Activated CD4-positive, alpha-beta T cell treated with anti-CD3 and anti-CD28 coated beads, Interleukin-2, amount 50 U/mL, for 1 hour (primary cell): Measurements from ENCODE around the gene HABP2.

ENCODE experiments used
- DNase-seq: peaks from one replicate; pipeline ENCODE4 v3.0.0-alpha.2; 2020

HABP2 gene

DNA sequence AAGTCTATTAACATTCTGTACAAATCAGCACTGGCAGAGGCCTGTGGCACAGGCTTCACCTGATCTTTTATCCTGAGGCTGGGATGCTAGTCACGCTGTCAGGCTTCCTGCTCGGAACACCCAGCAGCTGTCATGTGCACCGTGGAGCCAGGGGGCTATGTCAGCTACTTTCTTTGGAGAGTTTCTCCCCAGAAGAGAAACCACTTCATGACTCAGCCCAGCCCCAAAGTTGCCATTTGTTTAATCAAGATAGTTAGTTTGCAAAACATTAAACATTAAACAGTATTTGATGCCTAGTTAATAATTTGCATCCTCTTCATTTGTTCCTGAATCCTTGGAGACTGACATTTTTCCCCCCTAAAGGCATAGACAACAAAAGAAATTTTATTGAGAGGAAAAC lies at the start of gene HABP2:
TSS of gene HABP2 (plus strand) at position 353 of the 400 bp plus-strand sequence. CDS start 69 bp downstream, outside the sequence.
- DNase-seq = no peak

DNA sequence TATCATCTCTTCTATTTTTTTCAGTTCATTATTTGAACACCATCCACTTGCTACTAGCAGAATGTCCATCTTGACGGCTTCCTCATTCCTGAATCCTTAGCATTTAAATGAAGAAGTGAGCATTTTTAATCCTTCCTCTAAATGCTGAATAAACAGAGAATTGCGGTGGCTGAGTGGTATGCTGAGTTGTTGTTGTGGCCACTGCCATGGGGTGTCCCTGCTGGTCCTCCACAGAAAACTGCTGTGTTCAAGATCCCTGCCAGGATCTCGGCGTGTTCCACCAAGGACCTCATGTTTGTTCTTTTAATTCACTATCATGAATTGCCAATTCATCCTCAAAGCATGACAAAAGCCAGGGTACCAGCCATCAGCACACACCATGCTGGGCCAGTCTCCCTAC lies 48.9 kb upstream of the HABP2 start:
- DNase-seq = no peak

DNA sequence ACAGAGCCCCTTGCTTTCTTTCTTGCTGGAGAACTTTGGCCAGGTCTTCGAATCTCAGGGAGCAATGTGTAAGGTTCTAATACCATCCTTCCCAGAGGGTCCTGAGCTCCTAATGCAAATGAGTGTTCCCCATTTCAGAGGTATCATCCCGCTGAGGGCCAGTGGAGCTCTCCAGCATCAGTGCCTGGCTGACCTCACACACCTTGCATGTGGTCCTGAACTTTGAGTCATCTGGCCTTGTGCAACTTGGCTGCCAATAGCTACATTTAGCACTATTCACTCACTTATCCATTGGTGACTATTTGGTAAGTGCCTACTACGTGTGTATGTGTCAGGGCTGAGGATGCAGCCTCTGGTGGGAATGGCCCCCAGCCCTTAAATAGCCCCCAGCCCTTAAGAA lies 48.4 kb upstream of the HABP2 start:
- DNase-seq = no peak

DNA sequence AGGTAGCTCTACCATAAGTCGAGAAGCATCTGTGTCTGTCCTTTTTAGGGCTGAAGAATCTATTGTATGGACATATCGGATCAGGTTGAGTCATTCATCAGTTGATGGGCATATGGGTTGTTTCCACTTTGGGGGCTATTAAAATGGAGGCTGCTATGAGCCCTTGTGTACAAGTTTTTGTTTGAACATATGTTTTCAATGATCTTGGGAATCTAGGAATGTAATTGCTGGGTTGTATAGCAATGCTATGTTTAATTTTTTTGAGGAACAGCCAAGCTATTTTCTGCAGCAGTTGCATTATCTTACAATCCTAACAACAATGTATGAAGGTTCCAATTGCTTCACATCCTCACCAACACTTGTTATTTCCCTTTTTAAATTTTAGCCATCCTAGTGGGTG lies 46.4 kb upstream of the HABP2 start:
- DNase-seq = no peak

DNA sequence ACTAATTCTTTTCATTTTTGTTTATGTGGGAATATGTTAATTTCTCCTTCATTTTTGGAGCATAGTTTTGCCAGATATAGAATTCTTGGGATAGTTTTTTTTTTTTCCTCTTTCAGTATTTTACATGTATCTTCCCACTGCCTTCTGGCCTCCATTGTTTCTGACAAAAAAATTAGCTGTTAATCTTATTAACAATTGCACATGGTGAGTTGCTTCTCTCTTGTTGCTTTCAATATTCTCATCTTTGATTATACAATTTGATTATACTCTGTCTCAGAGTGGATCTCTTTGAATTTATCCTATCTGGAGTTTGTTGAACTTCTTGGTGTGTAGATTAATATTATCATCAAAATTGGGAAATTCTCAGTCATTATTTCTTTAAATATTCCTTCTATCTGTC lies 41.4 kb upstream of the HABP2 start:
- no peak for DNase-seq

DNA sequence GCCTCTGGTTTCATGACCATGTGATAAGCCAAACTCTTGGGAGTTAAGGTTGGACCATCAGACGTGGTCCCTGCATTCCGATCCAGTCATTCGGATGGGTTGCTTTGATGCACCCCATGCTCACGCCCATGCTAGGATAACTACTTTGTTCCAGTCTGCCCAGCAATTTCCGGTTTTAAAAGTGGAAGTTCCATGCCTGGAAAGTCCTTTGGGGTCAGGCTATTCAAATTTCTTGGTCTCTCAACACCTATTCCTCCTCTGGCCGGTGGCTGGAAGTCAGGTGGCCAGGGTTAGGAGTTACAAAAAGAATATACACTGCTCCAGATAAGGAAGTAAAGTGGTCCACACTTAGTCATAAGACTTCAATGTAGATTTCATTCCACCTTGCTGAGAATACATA lies 37.7 kb upstream of the HABP2 start:
- DNase-seq = no peak

DNA sequence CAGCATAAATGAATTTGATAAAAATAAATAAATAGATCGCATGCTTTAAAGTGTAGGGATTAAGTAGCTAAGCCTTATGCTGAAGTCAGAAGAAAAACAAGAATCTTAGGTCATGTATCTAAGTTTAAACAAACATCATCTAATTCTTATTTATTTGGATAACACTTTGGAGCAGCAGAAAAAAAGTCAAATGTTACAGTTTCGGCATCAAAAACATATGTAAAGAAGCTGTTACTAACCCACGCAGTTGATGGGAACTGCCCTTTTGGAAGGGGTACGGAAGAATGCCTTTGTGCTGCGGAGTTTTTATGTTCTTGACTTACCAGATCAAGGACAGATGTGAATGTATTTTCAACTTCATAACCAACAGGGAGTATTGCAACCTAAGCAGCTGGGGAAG lies 37.3 kb upstream of the HABP2 start:
- DNase-seq = no peak

DNA sequence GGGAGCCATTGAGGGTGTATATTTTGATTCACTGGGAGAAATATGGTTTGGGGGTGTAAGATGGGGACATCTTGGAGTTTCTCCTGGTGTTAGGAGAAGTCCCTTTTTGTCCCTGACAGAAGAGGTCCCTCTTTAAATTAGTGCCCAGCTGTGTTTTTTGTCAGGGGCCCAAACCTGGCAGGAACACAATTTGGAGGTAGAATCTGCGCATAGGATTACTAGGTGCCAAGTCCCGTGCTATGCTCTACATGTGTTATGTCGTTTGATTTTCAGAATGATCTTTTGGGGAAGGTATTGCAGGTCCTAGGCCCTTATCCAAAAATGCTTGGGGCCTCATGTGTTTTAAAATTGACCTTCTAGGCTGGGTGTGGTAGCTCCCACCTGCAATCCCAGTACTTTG lies 36.8 kb upstream of the HABP2 start:
- no peak for DNase-seq

DNA sequence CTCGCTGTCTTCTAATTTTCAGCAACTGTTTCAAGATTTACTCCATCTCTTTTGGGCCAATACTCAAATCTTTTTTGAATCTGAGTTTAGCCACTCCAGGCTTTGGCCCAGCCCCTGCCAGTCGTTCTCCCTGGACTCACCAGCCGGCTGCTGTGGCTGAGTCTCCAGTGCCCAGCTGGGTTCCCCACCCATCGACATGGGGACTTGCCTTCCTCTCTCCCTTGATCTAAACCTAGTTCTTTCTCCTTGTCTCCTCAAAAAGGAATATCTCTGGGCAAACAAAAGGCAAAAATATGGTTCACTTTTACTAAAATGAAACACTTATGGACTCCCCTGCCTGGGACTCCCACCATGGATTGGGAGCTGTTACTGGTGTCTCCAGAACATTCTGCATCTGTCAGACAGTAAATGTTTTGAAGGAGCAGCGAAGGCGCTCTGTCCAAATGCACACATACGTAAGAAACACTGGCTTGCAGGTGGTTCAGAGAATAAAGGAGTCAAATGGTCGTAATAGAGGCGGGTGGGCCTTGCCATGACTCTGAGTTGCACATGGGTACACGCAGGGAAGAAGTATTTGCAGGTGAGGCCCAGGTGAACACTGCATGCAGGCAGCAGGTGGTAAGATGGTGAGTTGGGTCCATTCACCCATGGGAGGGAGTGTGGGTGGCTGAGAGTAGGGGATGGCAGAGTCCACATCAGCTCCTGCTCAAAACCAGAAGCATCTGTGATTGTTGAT lies 35.5 kb upstream of the HABP2 start:
- no peak for DNase-seq

DNA sequence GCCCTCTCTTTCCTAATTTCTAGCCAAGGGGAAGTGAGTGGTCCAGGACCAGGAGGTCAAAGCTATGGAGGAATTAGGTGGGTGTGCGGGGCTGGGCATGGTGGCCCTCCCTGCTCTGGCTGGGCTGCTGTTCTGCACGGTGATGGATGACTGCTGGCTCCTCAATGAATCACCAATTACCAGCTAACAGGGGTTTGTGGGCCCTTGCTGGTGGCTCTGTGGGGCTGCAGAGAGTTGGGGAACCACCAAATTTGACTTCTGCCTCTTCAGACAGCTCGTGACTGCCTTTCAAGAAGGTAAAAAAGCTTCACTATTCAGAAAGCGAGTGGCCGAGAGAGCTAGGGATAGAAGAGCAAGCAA lies 35.0 kb upstream of the HABP2 start:
- DNase-seq = no peak

DNA sequence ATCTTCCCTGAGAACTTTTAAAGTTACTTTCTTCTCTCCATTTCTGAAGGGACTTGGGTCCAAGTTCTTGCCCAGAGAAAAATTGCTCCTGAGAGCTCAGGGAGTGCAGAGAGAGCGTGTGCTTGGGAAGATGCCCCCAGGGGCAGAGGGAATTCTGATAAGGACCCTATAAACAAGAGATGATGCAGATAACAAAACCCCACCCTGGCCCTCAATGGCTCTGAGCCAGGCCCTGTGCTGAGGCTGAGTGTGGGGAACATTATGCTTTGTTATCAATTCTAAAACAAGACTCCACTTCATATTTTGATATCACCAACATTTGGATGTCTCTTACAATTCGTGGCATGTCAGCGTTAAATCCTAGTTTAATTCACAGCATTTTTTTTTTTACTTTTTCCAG lies 34.4 kb upstream of the HABP2 start:
- DNase-seq = no peak

DNA sequence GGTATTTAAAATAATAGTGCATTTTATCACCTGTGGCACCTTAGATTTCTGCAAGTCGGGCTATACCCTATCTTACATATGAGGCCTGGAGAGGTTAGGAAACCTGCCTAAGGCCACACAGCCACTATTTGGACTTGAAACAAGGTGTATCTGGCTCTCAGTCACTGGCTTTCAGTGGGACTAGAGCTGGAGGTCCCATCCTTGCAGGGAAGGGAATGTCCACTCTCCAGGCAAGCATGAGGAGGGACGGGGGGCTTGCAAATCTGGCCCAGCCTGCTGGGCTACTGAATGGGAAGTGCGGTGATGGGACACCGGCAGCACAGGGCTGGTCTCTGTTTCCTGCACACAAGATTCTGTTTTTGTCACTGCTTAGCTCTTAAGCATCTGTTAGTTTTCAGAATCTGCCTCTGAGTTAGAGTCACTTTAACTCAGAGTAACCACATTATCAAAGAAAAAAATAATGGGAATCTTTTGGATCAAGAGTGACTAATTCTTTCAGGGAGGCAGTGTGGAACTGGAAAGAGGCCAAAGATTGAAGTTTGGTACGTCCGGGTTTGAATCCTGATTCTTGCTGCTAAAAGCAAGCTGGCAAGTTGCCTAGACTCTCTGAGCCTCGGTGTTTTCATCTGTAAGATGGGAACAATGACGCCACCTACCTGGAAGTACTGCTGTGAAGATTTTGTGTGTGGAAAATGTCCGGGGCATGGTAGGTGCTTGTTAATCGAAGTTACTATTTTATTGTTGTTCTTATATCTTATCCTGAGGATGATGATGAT lies 33.8 kb upstream of the HABP2 start:
- DNase-seq = no peak

DNA sequence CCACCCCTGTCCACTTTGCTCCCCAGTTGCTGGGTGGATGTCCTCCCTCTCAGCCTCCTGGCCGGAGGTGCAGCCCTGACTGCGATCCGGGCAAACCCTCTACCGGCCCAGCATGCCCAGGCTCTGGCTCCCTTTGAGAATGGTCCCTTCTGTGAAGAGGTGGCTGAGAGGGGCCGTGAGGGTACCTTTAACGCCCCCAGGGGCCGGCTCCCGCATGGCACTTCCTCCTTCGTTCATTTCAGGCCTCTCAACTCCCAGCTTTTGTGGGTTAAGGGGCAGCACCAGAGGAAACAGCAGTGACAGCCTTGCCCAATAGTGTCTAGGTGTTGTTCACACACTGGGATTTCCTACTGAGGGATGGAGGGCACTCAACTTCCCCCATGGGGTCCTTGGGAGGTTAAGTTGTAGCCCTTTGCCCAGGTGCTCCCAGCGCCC lies 33.2 kb upstream of the HABP2 start:
- DNase-seq = no peak

DNA sequence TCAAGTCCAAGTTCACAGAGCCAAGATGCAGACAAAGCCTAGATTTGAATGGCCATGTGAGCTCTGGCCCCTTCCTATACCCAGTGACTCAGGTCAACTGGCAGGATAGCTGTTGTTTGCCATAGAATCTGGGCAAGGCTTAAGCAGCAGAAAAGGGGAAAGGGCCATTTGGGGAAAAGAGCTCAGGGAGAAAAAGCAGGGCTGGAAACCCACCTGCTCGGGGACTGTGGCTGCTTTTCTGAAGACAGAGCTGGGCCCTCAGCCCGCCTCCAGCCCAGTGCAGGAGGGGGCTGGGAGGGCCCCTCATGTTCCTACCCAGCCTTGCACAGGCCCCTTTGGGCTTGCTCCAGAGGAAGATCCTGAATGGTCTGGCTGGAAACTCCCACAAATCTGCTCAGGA lies 32.6 kb upstream of the HABP2 start:
- no peak for DNase-seq

DNA sequence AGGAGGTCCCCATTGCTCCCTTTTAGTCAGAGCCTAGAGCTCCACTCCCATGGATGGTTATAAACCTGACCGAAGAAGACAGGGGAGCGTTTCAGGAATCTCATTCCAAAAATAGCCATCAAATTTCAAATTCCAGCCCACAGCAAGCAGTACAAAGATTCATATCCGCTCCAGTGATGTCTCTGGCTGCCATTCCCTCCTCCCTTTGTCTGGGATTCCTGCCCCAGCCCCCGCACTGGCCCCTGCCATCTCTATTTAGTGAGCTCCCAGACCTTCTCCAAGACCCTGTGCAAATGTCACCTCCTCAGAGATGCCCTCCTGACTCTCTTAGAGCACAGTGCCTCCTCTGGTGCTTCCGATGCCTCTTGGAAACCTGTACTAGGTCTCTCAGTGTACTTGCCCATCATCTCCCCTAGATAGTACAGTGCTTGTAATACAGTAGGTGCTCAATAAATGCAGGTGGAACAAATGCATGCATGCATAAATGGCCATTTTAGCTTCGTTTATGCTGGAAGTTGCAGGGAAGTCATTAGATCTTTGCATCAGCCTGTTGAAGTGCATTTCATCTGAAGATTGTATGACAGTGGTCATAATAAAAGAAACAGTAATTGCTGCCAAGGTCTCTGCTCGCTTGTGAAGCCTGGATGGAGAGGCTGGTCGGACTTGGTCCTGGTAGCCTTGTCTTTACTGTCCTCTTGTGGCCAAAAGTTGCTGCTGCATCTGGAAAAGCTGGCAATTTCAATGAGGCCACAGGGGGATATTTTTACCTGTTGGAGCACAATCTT lies 32.0 kb upstream of the HABP2 start:
- no peak for DNase-seq

DNA sequence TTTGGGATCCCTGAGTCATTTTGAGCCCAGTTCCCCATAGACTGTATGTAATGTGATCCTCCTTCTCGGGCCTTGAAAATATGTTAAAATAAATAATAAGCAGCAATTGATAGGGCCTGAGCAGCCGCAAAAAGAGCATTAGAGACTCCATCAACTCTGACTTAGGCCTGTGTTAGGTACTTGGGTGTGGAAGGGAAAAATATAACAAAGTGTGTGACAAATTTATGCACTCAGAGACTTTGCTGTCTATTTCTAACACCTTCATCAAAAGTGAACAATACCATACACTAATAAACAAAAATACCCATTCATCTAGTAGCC lies 31.4 kb upstream of the HABP2 start:
- no peak for DNase-seq

DNA sequence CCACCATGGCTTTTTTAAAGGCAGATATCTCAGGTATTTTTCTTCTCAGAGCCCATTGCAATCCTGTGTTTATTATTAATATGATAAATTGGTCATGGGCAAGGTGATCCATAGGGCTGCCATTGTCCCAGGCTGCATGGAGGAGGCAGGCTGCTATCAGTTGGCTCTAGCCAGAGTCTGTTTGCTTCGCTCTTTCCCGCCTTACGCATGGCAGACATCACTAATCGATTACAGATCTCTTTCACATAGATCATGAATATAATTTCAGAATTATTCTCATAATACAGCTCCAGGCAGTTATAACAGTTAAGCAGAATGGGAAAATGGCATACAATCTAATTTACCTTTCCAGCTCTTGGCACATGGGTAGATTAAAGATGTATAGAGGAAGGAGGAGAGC lies 30.4 kb upstream of the HABP2 start:
- DNase-seq = no peak

DNA sequence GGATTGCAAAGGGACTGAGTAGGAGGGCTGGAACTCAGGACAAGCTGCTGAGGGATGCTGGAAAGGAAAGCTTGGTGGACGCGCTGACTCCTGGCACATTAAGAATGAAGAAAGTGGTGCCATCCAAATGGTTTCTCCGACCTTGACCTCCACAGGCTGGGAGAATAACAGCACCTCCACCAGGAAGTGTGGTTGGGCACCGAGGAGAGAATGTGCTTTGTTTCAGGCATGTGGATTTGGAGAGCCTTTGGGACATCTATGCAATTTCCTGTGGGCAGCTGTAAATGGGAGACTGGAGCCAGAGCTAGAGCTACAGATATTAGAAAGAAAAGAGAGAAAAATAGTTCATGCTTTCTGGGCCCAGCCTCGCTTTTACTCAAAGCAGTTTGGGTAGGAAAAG lies 29.8 kb upstream of the HABP2 start:
- DNase-seq = no peak

DNA sequence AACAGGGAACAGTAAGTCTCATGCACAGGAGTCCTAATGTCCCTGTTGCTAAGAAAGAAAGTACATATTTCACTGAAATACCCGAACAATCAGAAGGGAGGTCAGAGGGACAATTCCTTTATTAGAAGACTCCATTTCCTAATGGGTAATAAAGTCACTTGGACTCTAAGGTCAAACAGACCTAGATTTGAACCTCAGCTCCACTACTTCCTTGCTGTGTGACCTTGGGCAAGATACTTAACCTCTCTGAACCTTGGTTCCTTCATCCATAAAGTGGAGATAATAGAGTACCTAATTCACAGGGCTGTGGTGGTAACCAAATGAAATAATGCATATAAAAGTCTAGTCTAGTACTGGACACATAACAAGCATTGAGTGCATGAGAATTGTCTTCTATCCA lies 29.2 kb upstream of the HABP2 start:
- no peak for DNase-seq

DNA sequence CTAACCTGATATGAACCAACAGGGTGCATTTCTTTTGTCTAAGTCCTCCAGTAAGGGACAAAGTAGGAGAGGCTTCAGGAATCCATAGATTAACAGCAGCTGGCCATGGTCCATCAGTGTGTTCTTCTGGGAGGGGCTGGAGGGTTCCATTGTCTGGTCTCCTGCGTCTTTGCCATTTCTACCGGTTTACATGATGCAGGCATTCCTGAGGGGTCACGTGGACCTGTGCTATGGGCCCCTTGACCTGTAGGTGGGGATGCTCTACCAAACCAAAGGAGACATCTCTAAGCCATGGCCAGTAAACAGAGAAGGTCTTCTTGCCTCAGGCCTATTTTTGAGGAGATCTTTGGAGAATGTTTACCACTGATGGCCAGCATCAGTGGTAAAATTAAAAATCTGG lies 28.7 kb upstream of the HABP2 start:
- no peak for DNase-seq

DNA sequence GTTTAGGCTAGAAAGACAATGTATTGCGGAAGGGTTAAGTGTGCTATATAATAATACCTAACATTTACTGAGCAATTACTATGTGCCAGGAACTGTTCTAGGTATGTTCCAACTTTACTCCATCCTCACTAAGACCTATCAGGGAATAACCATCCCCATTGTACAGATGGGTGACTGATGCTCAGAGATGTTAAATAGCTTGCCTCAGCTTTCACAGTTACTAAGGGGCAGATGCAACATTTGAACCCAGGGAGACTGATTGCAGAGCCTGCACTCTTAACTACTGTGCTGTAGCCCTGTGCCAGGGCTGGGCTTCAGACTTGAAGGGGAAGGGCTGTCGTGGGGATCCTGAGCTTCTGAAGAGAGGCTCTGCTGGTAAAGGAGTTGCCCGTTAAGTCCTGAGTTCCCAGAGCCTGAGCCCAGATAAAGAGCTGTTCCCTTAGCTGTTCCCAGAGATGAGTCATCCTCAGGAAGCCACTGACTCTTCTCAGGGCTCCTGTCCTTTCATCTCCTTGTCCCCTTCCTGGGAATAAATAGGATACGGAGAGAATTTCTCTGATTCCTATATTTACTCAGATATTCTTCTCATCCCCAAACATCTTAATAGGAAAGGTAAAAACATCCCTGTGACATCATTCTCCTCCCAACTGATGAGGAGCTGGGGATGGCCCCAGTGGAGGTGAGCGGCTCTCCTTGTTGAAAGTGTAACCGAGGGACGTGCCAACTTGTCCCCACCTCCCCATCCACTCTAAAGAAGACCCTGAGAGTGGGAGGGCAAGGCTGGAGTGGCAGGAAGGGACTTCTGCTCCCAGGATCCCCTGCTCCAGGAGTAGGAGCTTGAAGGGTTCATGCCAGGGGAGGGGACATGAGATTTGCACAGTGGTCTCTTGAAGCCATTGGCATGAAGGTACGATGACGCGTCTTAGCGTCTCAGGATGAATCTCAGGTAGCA lies 28.0 kb upstream of the HABP2 start:
- DNase-seq = no peak

DNA sequence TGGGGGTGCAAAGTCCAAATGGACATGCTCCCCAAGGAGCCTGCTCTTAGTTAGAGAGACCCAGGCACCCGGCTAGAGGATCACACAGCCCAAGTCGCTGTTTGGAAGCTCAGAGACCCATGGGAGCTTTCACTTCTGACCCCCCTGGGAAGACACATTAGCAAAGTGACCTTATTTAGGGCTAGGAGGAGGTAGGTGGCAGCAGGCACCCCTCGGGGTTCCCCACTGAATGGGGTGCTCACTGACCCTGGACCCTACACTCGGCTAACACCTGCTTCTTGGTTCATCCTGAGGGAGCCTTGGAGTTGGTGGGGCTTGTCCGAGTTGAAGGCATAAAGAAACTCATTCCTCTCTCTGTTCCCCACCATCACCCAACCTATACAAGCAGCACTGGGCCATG lies 27.1 kb upstream of the HABP2 start:
- no peak for DNase-seq
